ENCODE results near the gene BPIFB2.

Gene BPIFB2

GRCh38 chr20:33022694-33023438, 15.4 kb downstream of the BPIFB2 start:
- no peak for DNase-seq

GRCh38 chr20:33023439-33024242, 16.1 kb downstream of the BPIFB2 start:
- no peak for DNase-seq

GRCh38 chr20:33024243-33024560, 16.7 kb downstream of the BPIFB2 start:
- DNase-seq, result no peak

- DNase-seq, result no peak
These were observed 17.3 kb downstream of the BPIFB2 start for GRCh38 chr20:33024609-33025317.

- no peak for DNase-seq
These were observed 17.9 kb downstream of the BPIFB2 start for GRCh38 chr20:33025318-33025876.

GRCh38 chr20:33026072-33026778, 18.7 kb downstream of the BPIFB2 start:
- no peak for DNase-seq

- DNase-seq, result no peak
These were observed 19.6 kb downstream of the BPIFB2 start for GRCh38 chr20:33026779-33027759.

GRCh38 chr20:33027769-33028751, 20.6 kb downstream of the BPIFB2 start:
- DNase-seq, result no peak

GRCh38 chr20:33028875-33029274, 21.4 kb downstream of the BPIFB2 start:
- no peak for DNase-seq

GRCh38 chr20:33030076-33030475, 22.6 kb downstream of the BPIFB2 start:
- DNase-seq, result no peak

- no peak for DNase-seq
These were observed 23.1 kb downstream of the BPIFB2 start for GRCh38 chr20:33030569-33030968.

- DNase-seq, result no peak
These were observed 24.0 kb downstream of the BPIFB2 start, which contains the start of gene BPIFB6 for GRCh38 chr20:33031531-33031930. TSS of gene BPIFB6 (plus strand) at chr20:33031648. CDS start at chr20:33031648, 0 bp downstream.

- DNase-seq, result no peak
These were observed 25.1 kb downstream of the BPIFB2 start for GRCh38 chr20:33032555-33032954.

- DNase-seq, result no peak
These were observed 25.9 kb downstream of the BPIFB2 start for GRCh38 chr20:33033381-33033780.

- DNase-seq, result no peak
These were observed 26.6 kb downstream of the BPIFB2 start for GRCh38 chr20:33034115-33034514.

GRCh38 chr20:33034901-33035492, 27.5 kb downstream of the BPIFB2 start:
- no peak for DNase-seq

- no peak for DNase-seq
These were observed 30.0 kb downstream of the BPIFB2 start for GRCh38 chr20:33037456-33037855.

- no peak for DNase-seq
These were observed 30.7 kb downstream of the BPIFB2 start for GRCh38 chr20:33038243-33038642.

- DNase-seq, result no peak
These were observed 34.9 kb downstream of the BPIFB2 start for GRCh38 chr20:33042430-33042829.

Measured in stimulated activated CD4-positive, alpha-beta T cell treated with anti-CD3 and anti-CD28 coated beads, Interleukin-4, amount 100 ng/mL, for 24 hours (primary cell).